ENCODE results near the gene ZSCAN31. TPM values are rescaled to one million over a fixed set of nuclear protein-coding genes. Genes with fewer than 3 reads are reported as not detected.

The ZSCAN31 gene
- total and polyA plus RNA-seq, 11 donors, result 3.3 to 22.0 (median 9.9) TPM

GRCh38 chr6:28343898-28344677 lies 8.1 kb upstream of the ZSCAN31 start:
- DNase-seq (no peak), ATAC-seq (no peak)
- intact Hi-C loops (cut with DNase I), result loop anchor here in 1 of 10 donors (5.0 kb wide), 1 partner anchor 62 kb away; the partner anchor contains the start of gene PGBD1
- WGBS, 4 donors, result 52 to 73% (median 61%) methylated on average over 1 of the region's 1 CpG
- Histone ChIP-seq H3K4me3 (no peak overlapping the region), H3K36me3 (no peaks in the 10 kb centered on the region), H3K27ac (no peak overlapping the region), H3K27me3 (no peaks in the 10 kb centered on the region), H3K4me1 (peaks cover 0 to 2% (median 0%) of the 10 kb centered on the region in 12 donors), H3K9me3 (peaks cover 0 to 13% (median 0%) of the 10 kb centered on the region in 12 donors)
- no peak for TF ChIP-seq POLR2A (IDR thresholded peaks at IDR 0.05)
- no peak for TF ChIP-seq CTCF (IDR thresholded peaks at IDR 0.05)

- Histone ChIP-seq H3K9me3 (peaks cover 0 to 13% (median 0%) of the 10 kb centered on the region in 12 donors), H3K27ac (no peak overlapping the region), H3K4me3 (no peak overlapping the region), H3K36me3 (no peaks in the 10 kb centered on the region), H3K27me3 (no peaks in the 10 kb centered on the region), H3K4me1 (peaks cover 0 to 16% (median 9%) of the 10 kb centered on the region in 12 donors)
- ATAC-seq (no peak), DNase-seq (no peak)
- intact Hi-C loops (cut with DNase I), result loop anchor here in 1 of 10 donors (5.0 kb wide), 1 partner anchor 58 kb away; the partner anchor contains the start of gene PGBD1
- WGBS, 4 donors, result 77 to 82% (median 80%) methylated on average over 1 of the region's 1 CpG
- TF ChIP-seq CTCF (IDR thresholded peaks at IDR 0.05), result no peak
- TF ChIP-seq POLR2A (IDR thresholded peaks at IDR 0.05), result no peak
Measured at GRCh38 chr6:28340310-28341095, 4.6 kb upstream of the ZSCAN31 start.

- Histone ChIP-seq H3K4me1 (peaks cover 0 to 24% (median 12%) of the 10 kb centered on the region in 12 donors), H3K36me3 (no peaks in the 10 kb centered on the region), H3K9me3 (peaks cover 0 to 13% (median 0%) of the 10 kb centered on the region in 12 donors), H3K4me3 (peak overlapping the region in 7 of 12 donors; percentile 63 to 81 (median 77)), H3K27ac (peak overlapping the region in 9 of 12 donors; percentile 94 to 100 (median 98)), H3K27me3 (no peaks in the 10 kb centered on the region)
- intact Hi-C loops (cut with DNase I), result loop anchor here in 7 of 10 donors (5.0 to 10.0 kb wide), 8 partner anchors 52 to 1190 kb away; partner anchors contain the start of genes PGBD1 (in 3 of the 7), ZSCAN26 (in 3 of the 7), NKAPL (in 1 of the 7) and ZKSCAN4 (in 1 of the 7)
- no peak for TF ChIP-seq POLR2A (IDR thresholded peaks at IDR 0.05)
- TF ChIP-seq CTCF (IDR thresholded peaks at IDR 0.05), result no peak
- no peak for DNase-seq
- no peak for ATAC-seq
Measured at GRCh38 chr6:28337121-28337520, 1.2 kb upstream of the ZSCAN31 start.
